ENCODE results near the gene HOXA5. TPM values are rescaled to one million over a fixed set of nuclear protein-coding genes. Genes with fewer than 3 reads are reported as not detected.

HOXA5 gene
- total RNA-seq, 1 donor from 2014 or later = not detected

DNA sequence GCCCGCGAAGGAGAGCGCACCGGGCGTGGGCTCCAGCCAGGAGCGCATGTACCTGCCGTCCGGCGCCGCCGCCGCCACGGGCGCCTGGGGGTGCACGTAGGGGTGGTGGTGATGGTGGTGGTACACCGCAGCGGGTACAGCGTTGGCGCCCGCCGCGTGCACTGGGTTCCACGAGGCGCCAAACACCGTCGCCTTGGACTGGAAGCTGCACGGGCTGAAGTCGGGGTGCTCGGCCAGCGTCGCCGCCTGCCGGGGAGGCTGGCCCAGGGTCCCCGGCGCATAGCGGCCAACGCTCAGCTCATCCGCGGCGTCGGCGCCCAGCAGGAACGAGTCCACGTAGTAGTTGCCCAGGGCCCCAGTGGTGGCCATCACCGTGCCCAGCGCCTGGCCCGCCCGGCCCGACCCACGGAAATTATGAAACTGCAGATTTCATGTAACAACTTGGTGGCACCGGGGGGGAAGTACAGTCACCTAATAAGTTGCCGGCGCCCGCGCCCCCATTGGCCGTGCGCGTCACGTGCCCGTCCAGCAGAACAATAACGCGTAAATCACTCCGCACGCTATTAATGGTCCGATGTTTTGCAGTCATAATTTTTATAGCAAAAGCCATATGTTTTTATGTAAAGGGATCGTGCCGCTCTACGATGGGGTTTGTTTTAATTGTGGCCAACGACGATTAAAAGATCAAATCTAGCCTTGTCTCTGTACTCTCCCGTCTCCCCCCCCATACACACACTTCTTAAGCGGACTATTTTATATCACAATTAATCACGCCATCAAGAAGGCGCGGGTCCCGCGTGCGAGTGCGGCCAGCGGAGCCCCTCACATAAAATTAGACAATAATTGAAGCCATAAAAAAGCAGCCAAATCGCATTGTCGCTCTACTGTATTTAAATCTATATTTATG, 21.9 kb upstream of the HOXA5 start, which contains the start of gene HOXA9:
HOXA9 (minus strand) TSS at position 449 of the 907 bp plus-strand sequence; CDS start at position 369, 80 bp downstream.
- Mint-ChIP-seq H3K27ac (ENCODE audit: unreplicated experiment) (no peak within 1 kb of the TSS), H3K4me3 (ENCODE audit: unreplicated experiment) (no peak within 1 kb of the TSS), H3K4me1 (ENCODE audit: low read depth) (peaks cover 12% of the 10 kb centered on the region), H3K9me3 (ENCODE audit: low read depth) (no peaks in the 10 kb centered on the region), H3K27me3 (ENCODE audit: low read depth) (peaks cover 70% of the 10 kb centered on the region), H3K36me3 (ENCODE audit: low read depth) (peaks cover 4% of the 10 kb centered on the region)
- TF ChIP-seq, protein P1, sequence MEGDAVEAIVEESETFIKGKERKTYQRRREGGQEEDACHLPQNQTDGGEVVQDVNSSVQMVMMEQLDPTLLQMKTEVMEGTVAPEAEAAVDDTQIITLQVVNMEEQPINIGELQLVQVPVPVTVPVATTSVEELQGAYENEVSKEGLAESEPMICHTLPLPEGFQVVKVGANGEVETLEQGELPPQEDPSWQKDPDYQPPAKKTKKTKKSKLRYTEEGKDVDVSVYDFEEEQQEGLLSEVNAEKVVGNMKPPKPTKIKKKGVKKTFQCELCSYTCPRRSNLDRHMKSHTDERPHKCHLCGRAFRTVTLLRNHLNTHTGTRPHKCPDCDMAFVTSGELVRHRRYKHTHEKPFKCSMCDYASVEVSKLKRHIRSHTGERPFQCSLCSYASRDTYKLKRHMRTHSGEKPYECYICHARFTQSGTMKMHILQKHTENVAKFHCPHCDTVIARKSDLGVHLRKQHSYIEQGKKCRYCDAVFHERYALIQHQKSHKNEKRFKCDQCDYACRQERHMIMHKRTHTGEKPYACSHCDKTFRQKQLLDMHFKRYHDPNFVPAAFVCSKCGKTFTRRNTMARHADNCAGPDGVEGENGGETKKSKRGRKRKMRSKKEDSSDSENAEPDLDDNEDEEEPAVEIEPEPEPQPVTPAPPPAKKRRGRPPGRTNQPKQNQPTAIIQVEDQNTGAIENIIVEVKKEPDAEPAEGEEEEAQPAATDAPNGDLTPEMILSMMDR (IDR thresholded peaks at IDR 0.05) = no peak
- DNase-seq (ENCODE audit: low spot score) = peak; percentile 72

DNA sequence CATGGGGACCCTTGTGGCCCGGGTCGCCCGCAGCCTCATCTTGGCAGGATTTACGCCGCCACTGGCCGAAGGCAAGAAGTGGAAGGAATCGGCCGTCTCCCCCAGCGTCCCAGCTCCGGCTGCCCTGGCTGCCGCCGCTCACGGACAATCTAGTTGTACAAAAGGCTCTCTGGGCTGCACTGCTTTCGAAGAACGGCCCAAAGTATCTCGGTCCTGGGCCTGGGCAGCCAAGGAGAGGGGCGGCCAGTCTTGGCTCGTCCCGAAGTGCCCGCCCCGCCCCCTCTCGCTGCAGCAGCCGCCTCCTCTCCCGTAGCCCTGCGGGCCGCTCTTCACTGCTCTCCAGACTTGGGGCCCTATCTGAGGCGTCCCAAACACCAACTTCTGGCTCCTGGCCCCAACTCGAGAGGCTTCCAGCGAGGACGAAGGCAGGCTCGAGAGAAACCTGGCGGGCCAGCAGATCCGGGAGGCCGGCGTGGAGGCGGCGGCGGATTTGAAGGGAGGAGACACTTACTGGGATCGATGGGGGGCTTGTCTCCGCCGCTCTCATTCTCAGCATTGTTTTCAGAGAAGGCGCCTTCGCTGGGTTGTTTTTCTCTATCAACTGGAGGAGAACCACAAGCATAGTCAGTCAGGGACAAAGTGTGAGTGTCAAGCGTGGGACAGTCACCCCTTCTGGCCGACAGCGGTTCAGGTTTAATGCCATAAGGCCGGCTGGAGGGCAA, 21.0 kb upstream of the HOXA5 start:
- no peak overlapping the region for H3K4me3 Mint-ChIP-seq (ENCODE audit: unreplicated experiment)
- DNase-seq (ENCODE audit: low spot score) = peak; percentile 74
- no peaks in the 10 kb centered on the region for H3K9me3 Mint-ChIP-seq (ENCODE audit: low read depth)
- TF ChIP-seq, protein P1 (IDR thresholded peaks at IDR 0.05) = no peak
- H3K27ac Mint-ChIP-seq (ENCODE audit: unreplicated experiment) = no peak overlapping the region
- H3K27me3 Mint-ChIP-seq (ENCODE audit: low read depth) = peaks cover 70% of the 10 kb centered on the region
- H3K36me3 Mint-ChIP-seq (ENCODE audit: low read depth) = peaks cover 4% of the 10 kb centered on the region
- H3K4me1 Mint-ChIP-seq (ENCODE audit: low read depth) = peaks cover 10% of the 10 kb centered on the region

DNA sequence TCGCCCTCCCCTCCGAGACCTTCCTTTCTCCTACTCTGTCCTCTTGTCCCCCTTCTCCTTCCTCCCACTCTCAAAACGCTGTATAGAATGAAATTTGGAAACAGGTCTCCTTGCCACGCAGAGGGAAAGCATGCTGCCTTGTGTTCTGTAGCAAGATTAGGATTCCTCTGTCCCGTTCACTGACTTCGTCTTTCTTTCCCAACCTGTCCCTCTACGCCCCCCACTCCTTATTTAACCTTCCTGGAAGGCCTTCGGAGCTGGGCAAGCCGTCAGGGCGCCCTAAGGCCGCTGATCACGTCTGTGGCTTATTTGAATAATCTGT, 20.5 kb upstream of the HOXA5 start:
- no peak overlapping the region for H3K4me3 Mint-ChIP-seq (ENCODE audit: unreplicated experiment)
- TF ChIP-seq, protein P1 (IDR thresholded peaks at IDR 0.05) = peak; percentile 48
- no peak overlapping the region for H3K27ac Mint-ChIP-seq (ENCODE audit: unreplicated experiment)
- H3K4me1 Mint-ChIP-seq (ENCODE audit: low read depth) = peaks cover 9% of the 10 kb centered on the region
- no peak for DNase-seq (ENCODE audit: low spot score)
- H3K27me3 Mint-ChIP-seq (ENCODE audit: low read depth) = peaks cover 73% of the 10 kb centered on the region
- peaks cover 4% of the 10 kb centered on the region for H3K36me3 Mint-ChIP-seq (ENCODE audit: low read depth)
- no peaks in the 10 kb centered on the region for H3K9me3 Mint-ChIP-seq (ENCODE audit: low read depth)

DNA sequence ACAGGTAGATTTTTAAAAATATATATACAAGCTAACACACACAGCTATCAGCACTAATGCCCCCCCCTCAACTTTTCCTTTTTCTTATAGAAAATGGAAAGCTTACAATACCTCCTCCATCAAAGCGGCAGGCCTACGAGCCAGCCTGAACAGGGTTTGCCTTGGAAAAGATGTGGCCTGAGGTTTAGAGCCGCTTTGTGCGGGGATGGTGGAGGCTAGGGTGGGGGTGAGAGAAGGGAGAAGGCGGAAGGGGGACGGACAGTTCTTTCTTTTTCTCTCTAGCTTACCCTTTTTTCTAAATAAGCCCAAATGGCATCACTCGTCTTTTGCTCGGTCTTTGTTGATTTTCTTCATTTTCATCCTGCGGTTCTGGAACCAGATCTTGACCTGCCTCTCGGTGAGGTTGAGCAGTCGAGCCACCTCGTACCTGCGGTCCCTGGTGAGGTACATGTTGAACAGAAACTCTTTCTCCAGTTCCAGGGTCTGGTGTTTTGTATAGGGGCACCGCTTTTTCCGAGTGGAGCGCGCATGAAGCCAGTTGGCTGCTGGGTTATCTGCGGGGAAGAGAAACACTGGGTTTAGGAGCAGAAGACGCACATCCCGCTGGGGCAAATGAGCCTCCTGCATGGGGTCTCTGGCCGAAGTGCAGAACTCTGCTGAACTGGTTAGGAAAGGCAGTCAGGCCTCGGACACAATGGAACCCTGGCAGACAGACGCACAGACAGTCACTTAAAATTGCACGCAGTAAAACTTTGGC, 20.0 kb upstream of the HOXA5 start:
- TF ChIP-seq, protein P1 (IDR thresholded peaks at IDR 0.05) = no peak
- Mint-ChIP-seq H3K9me3 (ENCODE audit: low read depth) (peaks cover 2% of the 10 kb centered on the region), H3K27ac (ENCODE audit: unreplicated experiment) (no peak overlapping the region), H3K27me3 (ENCODE audit: low read depth) (peaks cover 72% of the 10 kb centered on the region), H3K36me3 (ENCODE audit: low read depth) (peaks cover 2% of the 10 kb centered on the region), H3K4me3 (ENCODE audit: unreplicated experiment) (no peak overlapping the region), H3K4me1 (ENCODE audit: low read depth) (peaks cover 6% of the 10 kb centered on the region)
- peak; percentile 51 for DNase-seq (ENCODE audit: low spot score)
